NCI-H2081 treated with DMSO at 0.1 percent for 48 hours (cell line): ENCODE data around the gene SLC6A19.
"Not testable (repeated sequence)": the region's sequence is repeated elsewhere in the genome, so short reads cannot be mapped to it uniquely, and the experiment has no call there.

Source experiments
- DNase-seq: peaks from one replicate; lab custom pipeline; 2025; lab: John Stamatoyannopoulos, UW

Gene SLC6A19

DNA sequence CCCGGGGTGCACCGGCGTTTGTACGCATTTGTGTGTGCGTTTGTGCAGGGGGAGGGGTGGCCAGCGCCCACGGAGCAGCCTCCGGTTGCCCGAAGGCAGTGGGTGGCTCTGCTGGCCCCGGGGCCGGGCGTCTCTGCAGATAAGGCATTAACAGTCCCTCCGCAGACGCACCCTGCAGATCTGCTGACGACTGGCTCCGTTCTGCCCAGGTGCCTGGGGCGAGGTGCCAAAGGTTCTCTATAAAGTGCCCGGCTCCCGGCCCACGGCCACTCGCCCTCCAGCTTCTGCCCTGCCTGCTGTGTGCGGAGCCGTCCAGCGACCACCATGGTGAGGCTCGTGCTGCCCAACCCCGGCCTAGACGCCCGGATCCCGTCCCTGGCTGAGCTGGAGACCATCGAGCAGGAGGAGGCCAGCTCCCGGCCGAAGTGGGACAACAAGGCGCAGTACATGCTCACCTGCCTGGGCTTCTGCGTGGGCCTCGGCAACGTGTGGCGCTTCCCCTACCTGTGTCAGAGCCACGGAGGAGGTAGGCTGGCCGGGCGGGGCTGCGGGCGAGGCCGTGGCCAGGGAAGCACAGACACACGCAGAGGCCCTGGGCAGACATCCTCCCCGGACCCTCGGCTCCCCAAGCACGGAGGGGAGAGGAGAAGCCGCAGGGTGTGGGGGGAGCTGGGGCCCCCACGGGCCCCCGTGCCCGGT is at the start of gene SLC6A19:
Gene SLC6A19, plus strand, starts transcription at position 269 of the 699 bp plus-strand sequence. Its CDS starts 56 bp downstream, at position 325.
- no peak for DNase-seq

DNA sequence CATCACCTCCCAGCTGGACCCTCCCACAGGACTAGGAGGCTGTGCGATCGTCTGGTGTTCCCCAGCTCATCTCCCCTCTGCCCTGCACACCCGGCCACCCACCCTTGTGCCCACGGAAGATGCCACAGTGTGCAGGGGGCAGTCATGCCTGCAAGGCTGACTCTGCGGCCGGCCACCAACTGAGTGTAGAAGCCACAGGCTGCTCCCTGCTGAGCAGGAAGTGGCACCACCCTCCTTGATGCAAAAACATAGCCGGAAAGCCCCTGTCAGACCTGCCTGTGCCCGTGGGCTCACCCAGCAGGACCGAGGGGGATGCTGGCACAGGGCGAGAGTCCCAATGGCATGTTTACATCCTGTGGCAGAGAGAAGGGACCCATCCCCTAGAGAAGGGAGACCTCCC is 49.2 kb upstream of the SLC6A19 start:
- peak; percentile 24 for DNase-seq

DNA sequence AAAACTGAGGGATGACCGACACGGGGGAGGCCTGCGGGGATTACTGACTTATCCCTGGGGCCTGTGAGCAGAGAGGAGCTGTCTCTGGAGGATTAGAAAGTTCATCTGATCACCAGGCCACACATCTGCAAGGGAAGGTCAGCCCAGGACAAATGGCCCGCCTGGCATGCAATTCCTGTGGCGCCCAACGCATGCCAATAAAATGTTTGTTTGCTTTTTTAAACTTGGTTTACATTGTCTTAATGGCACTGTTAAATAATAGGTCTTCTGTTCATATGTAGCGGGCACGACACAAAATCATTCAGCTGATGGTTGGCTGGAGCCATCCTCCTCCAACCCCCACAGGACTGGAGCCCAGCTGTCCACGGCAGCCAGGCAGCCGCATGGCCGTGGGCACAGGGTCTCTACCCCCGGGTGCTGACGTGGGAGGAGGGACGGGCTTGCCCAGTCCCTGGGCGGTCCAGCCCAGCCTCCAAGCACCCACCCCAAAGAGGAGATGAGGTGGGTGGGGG is 48.6 kb upstream of the SLC6A19 start:
- peak; percentile 69 for DNase-seq

DNA sequence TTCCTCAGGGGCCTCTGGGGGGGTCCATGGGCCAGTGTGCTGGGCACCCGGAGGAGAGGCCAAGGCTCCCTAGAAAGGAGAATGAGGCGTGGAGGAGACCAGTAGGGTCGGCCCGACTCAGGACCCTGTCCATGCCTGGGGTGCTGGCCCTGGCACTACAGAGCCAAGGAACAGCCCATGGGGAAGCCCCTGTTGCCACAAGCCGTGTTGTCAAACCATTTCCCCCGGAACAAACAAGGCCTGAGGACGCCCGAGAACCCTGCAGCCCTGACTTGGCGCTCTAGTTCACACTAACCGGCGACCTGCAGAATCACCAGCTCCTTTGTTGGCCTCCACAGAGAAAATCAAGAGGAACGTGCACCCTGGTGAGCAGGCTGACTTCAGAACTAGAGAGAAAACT is 48.0 kb upstream of the SLC6A19 start:
- no peak for DNase-seq

DNA sequence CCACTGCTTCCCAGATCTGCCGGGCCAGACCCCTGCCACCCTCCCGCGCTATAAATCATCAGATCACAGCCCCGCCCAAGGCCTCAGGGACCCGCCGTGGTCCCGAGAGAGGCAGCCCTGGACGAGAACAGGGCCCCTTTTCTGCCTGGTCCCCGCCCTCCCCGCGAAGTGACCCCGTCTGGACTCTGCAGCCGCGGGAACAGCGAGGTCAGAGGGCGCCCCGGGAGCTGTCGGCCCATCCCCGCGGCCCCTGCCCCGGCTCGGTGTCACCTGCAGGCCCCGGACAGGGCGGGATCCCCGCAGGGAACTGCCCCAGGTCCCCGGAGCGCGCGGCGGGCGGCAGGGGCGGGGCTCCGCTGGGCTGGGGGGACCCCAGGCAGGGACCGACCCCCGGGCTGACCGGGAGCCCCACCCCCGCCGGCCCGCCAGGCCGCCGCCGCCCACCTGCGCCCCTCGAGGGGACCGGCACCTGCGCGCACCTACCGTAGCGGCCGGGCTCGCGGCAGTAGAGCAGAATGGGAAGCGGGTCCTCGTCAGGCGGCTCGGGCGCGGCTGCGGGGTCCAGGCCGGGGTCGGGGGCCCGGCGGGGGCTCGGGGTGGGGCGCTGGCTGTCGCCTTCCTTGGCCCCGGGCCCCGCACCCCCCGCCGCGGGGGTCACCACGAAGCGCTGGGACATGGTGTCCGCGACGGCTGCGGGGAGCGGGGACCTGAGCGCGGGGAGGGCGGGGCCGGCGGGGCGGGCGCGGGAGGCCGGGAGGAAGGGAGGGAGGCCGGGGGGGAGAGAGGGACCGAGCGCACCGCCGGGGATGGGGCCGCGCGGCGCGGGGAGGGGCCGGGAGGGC is 46.0 kb upstream of the SLC6A19 start:
- no peak for DNase-seq

DNA sequence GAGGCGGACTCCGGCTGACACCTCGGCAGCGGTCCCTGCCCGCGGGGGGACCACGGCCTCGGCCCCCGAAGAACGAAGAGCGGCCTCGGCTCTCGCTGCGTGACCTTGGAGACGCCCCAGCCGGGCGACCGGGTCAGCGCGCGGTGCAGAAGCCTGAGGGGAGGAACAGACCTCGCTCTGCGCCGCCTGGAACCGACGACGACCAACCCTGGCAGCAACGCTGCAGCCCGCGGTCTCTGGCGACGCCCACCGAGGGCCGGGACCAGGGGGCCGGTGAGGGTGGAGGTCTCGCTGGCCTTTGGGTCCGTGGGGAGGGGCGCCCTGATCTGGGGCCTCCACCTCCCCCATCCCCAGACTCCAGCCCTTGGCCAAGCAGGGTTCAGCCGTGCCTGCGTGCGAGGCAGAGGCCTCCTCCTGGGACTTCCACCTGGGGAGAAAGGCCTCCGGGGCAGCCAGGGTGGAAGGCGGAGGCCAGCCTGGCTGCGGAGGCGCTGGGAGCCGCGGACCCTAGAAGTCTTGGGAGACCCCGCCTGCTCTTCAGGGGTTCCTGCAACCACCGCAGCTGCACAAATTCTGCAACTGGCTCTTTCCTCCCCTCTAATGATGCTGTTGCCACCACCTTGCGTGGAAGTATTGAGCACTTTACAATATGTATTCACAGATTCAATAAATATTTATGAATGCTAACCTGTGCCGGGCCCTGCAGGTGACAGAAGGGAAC is 45.2 kb upstream of the SLC6A19 start:
- DNase-seq, result no peak

DNA sequence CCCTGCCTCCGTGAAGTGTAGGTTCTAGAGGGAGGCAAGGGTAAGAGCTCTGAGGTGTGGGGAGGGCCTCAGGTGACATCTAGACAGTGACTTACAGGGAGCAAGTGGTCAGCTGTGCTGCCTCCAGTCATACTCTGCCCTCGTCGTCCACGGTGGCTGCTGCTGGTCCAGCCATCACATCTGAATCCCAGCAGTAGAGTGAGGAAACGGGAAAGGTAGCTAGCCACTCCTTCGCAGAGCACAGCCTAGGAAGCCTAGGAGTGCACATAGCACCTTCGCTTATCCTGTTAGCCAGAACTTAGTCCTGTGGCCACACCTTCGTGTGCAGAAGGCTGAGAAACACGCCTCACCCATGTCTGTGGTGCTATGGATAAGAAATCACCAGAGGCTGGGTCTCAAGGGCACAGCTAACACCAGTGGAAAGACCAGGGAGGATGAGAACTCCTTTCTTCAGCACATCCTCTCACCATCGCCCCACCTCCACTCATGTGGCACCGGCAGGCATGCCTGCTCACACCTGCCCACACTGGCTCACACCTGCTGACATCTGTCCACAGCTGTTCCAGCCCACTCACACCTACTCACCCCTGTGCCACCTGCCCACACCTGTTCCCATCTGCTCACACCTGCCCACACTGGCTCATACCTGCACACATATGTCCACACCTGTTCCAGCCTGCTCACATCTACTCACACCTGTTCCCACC is 44.5 kb upstream of the SLC6A19 start:
- DNase-seq, result no peak

DNA sequence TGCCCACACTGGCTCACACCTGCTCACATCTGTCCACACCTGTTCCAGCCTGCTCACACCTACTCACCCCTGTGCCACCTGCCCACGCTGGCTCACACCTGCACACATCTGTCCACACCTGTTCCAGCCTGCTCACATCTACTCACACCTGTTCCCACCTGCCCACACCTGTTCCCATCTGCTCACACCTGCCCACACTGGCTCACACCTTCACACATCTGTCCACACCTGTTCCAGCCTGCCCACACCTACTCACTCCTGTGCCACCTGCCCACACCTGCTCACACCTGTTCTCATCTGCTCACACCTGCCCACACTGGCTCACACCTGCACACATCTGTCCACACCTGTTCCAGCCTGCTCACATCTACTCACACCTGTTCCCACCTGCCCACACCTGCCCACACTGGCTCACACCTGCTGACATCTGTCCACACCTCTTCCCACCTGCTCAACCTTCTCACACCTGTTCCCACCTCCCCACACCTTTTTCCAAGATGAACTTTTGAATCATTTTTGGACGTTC is 43.9 kb upstream of the SLC6A19 start:
- not testable (repeated sequence) for DNase-seq

DNA sequence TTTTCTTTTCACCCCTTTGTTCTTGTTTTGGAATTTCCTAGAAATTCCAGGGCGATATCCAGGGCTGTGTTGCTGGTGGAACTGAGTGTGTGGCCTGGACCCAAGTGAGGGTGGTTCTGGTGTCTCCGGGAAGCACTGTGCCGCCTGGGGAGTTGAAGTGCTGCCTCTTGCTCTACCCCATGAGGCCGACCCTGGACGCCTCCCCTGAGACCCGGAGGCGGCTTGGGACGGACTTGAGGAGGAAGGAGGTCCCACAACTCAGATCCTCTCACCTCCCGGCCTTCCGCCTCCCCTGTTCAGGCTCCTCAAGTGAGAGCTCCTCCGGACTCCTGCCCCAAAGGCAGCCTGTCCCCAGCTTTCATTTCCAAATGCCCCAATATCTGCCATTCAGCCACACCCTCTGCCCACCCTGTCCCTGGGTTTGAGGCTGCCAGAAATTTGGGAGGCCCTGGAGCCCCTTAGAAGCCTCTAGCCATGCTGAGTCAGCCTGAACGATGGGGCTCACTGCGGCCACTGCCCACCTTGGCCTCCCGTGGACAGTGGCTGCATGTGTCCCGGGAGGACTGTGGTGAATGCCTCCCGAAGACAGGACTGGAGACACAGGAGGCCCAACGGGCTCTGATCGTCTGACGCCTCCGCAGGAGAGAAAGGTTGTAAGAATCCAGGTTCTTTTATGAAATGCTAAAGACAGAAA is 42.6 kb upstream of the SLC6A19 start:
- DNase-seq, result no peak

DNA sequence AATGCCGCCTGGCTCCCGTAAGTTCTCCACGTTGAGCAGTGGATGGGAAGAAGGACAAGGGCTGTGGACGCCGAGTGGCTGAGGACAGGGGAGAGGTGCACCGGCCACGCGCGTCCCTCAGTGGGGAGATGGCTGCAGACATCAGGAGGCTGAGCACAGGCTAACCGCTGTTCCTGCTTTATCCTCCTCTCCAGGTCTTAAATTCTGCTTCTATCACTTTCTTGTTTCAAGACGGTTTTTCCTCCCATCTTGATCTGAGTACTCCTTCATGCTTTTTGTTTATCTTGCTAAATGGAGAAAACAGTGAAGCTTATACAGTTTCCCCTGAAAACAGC is 42.1 kb upstream of the SLC6A19 start:
- no peak for DNase-seq

DNA sequence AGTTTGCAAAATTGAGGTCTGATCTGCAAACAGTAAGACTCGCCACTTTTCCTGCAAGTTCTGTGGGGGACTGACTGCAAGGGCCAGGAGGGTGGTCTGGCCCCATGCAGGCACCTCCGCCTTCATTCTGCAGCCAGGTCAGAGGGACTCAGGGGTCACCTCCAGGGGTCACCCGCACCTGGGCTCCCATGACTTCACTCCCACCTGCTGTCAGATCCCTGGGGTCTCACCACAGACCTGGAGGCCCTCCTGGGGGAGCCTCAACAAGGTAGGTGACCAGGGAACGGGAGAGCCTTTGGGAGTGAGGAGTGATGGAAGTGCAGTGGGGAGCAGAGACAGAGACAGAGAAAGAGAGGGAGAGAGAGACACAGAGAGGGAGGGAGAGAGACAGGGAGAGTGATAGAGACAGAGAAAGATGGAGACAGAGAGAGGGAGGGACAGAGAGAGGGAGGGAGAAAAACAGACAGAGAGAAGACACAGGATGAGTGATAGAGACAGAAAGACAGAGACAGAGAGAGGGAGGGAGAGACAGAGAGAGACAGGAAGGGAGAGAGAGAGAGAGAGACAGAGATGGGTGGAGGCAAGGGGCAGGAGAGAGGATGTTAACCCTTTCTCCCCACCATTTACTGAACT is 41.5 kb upstream of the SLC6A19 start:
- no peak for DNase-seq

DNA sequence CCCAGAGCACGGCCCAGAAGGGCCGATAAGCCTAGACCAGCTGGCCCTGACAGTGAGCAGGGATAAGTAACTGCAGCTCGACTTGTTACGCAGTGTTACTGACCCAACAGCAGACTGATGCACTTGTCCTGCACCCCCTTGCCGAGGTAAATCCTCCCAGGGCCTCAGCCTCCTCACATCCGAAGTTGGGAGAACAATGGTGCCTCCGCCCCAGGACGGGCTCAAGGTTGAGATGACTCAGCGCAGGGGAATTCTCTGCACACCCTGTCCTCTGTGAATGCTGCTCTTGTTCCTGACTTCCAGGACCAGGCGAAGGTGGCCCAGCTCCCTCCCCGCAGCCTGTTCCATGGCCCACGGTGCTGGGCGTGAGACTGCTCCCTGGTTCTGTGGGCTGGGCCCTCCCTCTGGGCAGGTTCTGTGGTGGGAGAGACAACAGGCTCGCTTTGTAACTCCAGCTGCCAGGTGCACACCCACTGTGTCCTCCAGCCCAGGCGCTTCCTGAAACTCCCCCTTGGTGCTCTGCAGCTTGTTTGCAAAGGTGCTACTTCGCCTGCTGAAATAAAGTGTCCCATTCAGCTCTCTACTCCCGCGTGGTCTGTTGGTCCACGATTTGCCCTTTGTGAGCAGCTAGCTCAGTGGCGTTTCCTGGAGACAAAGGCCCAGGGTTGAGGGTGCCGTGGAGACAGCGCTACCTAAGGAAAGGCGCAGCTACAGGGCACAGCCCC is 40.1 kb upstream of the SLC6A19 start:
- DNase-seq, result no peak

DNA sequence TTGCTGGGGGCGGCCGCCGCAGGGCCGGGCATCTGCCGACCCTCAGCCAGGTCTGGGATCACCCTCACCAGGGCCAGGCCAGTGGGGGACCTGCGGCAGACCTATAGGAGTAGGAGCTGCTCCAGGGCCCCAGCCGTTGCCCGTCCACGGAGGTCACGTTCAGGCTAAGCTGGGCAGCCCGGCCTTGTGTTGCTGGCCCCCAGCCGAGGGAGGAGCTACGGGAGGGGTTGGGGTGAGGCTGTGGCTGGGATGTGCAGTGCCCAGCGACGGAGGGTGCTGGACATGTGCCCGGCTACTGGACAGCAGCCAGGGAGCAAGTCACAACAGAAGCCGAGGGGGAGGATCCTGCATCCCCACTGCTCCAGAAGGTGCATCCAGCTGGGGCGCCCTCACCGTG is 39.6 kb upstream of the SLC6A19 start:
- no peak for DNase-seq

DNA sequence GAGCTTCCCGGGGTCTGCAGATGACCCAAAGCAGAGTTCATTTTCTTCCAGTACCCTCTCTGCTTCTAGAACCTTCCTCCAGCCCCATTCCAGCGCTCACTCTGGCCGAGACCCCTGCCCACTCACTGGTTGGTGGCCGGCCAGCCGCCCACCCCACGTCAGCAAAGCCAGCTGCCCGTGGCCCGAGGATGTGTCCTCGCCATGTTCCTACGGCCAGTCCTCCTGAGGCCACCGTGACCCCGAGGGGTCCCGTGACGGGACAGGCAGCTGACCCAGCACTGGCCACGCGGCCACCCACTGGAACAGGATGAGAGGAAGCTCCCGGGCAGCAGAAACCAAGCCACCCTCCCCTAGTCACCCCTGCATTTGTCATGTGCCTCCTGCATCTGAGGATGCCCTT is 39.1 kb upstream of the SLC6A19 start:
- no peak for DNase-seq

DNA sequence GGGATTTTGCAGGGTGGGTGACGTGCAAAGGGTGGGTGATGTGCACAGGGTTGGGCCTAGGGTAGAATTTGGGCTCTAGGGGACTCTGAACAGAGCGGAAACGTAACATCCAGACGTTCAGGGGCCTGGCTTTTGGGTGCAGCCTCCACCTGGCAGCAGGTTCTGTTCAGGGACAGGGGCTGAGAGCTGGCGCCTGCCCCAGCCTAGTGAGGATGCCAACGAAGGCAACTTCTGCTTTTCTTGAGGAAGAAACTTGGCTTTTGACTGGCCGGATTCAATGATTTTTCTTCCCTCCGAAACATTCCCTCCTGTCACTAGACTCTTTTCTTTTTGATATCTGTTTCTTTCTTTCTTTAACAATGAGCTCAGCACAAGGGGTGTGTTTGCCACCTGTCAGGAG is 38.6 kb upstream of the SLC6A19 start:
- no peak for DNase-seq

DNA sequence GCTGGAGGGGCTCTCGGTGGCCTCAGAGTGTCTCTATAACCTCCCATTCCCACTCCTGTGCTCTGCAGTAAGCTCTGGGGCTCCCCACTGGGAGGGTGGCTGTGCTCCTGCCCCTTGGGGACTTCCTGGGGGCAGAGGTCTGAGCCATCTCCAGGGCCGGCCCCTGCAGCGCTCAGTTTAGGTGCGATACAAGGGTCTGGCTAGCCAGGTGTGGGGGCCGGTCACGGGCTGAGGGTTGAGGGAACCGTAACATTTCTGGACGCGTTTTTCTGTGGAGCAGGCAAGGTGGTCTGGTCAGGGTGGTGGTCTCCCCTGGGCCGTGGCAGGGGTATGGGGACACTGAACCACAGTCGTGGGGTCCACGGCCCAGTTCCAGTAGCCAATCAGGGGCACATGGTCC is 38.0 kb upstream of the SLC6A19 start:
- no peak for DNase-seq

DNA sequence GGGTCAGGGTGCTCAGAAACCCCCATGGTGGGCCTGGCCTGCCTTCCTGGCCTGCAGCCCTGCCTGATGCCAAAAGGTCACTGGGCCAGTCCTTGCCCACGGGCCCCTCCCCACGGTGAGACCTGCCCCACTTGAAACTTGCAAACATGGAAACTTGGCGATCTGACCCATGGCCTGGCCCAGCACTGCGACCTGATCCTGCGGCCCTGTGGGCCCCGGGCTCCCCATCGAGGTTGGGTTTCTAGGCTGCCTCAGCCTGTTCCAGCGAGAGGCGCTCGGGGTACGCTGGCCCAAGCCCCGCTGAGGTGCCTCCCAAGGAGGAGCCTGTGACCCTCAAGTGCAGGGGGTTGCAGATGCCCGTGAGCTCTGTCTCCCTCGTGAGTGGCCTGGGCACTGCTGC is 37.5 kb upstream of the SLC6A19 start:
- DNase-seq, result no peak

DNA sequence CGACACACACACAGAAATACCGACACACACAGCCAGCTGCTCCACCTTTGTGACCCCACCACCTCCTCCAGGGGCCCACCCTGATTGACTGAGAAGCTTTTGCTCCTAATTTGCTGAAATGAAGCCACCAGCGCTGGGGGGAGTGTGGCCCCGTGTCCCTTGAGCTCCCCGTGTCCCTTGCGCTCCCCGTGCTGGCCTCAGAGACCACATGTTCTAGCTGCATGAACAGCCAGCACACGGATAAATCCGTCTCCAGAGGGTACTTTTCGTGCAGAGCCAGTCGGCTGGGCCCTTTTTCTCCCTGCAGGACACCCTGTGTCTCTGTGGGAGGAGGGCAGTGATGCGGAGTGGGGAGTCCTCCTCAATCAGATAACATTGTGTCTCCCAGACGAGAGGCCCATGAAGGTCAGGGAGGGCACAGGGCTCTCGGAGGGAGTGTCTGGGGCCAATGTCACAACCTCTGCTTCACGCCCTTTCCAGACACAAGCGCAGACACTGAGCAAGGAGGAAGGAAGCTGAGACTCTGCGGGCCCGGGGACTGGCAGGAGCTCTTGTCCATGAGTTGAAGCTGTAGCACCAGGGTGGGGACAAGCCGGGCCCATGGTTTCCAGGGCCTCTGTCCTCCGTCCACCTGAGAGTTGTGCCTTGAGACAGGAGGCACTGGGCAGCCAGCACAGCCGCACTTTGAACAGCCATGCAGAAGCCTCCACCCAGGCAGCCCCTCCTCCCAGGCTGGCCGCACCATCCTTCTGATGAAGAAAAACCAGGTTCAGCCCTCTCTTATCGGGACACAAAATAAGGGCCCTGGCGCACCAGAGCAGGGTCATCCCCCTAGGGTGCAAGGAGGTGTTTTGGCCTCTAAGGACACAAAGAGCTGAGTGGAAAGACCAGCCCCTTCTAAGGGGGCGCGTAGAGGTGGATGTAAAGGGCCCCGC is 36.4 kb upstream of the SLC6A19 start:
- DNase-seq, result no peak

DNA sequence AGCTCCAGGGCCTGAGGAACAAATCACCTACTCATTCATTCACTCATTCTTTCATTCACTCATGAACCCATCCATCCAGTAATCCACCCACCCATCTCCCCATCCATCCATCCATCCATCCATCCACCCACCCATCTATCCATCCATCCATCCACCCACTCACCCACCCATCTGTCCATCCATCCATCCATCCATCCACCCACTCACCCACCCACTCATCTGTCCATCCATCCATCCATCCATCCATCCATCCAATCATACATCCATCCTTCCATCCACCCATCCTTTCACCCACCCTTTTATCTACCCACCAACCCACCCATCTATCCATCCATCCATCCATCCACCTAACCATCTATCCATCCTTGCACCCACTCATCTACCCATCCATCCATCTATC is 35.5 kb upstream of the SLC6A19 start:
- DNase-seq, result no peak
